HEK293T (cell line): ENCODE data around the gene GTF3C1.

Experiments used
- CTCF ChIA-PET: fragments of 350-600 bp; formaldehyde crosslinking; extraction: SDS; loops from one replicate; lab custom pipeline; 2021; ENCODE audit warnings: antibody characterized with exemption, inconsistent platforms; lab: Yijun Ruan, JAX
- POLR2A ChIA-PET: fragments of 350-600 bp; formaldehyde crosslinking; extraction: SDS; loops from one replicate; lab custom pipeline; 2020; ENCODE audit warnings: antibody characterized with exemption, inconsistent platforms; lab: Yijun Ruan, JAX
- DNase-seq: peaks from one replicate; pipeline ENCODE4 v3.0.0; 2012; ENCODE audit warnings: mixed read lengths; ENCODE audit errors: extremely low spot score
- ARNT ChIP-seq: fragments of 450-650 bp; IDR thresholded peaks from 2 replicates; pipeline ENCODE4 v1.6.1; 2017; ENCODE audit warnings: mild to moderate bottlenecking
- BHLHE40 ChIP-seq: fragments of 450-650 bp; IDR thresholded peaks from 2 replicates; pipeline ENCODE4 v1.6.1; 2016; ENCODE audit warnings: mild to moderate bottlenecking, moderate library complexity, borderline replicate concordance
- CTBP1 ChIP-seq: fragments of 450-650 bp; IDR thresholded peaks from 2 replicates; pipeline ENCODE4 v1.6.1; 2016; ENCODE audit warnings: borderline replicate concordance
- ELF4 ChIP-seq: fragments of 450-650 bp; IDR thresholded peaks from 2 replicates; pipeline ENCODE4 v1.6.1; 2017; ENCODE audit warnings: antibody characterized with exemption
- FOXA1 ChIP-seq: fragments of 450-650 bp; IDR thresholded peaks from 2 replicates; pipeline ENCODE4 v1.6.1; 2016; ENCODE audit warnings: mild to moderate bottlenecking
- FOXK2 ChIP-seq: fragments of 450-650 bp; IDR thresholded peaks from 2 replicates; pipeline ENCODE4 v1.6.1; 2016; ENCODE audit warnings: mild to moderate bottlenecking
- FOXM1 ChIP-seq: fragments of 450-650 bp; IDR thresholded peaks from 2 replicates; pipeline ENCODE4 v1.6.1; 2017; ENCODE audit warnings: mild to moderate bottlenecking, borderline replicate concordance
- HDGF ChIP-seq: fragments of 450-650 bp; IDR thresholded peaks from 2 replicates; pipeline ENCODE4 v1.6.1; 2017; ENCODE audit warnings: antibody characterized with exemption, borderline replicate concordance
- L3MBTL2 ChIP-seq: fragments of 450-650 bp; conservative IDR thresholded peaks from 2 replicates; pipeline ENCODE4 v1.6.1; 2016; ENCODE audit warnings: mild to moderate bottlenecking
- LEF1 ChIP-seq: fragments of 450-650 bp; IDR thresholded peaks from 2 replicates; pipeline ENCODE4 v1.6.1; 2017; ENCODE audit warnings: mild to moderate bottlenecking, borderline replicate concordance
- NFRKB ChIP-seq: fragments of 450-650 bp; IDR thresholded peaks from 2 replicates; pipeline ENCODE4 v1.6.1; 2016; ENCODE audit warnings: mild to moderate bottlenecking, moderate library complexity
- SP1 ChIP-seq: fragments of 450-650 bp; IDR thresholded peaks from 2 replicates; pipeline ENCODE4 v1.6.1; 2017
- SUZ12 ChIP-seq: fragments of 450-650 bp; IDR thresholded peaks from 2 replicates; pipeline ENCODE4 v1.6.1; 2016; ENCODE audit warnings: mild to moderate bottlenecking
- TARDBP ChIP-seq: fragments of 450-650 bp; IDR thresholded peaks from 2 replicates; pipeline ENCODE4 v1.6.1; 2016
- ZNF384 ChIP-seq: fragments of 450-650 bp; IDR thresholded peaks from 2 replicates; pipeline ENCODE4 v1.6.1; 2016
- TF ChIP-seq, protein P1 (sequence below): fragments of 450-650 bp; IDR thresholded peaks from 2 replicates; pipeline ENCODE4 v1.6.1; 2016

The GTF3C1 gene

DNA sequence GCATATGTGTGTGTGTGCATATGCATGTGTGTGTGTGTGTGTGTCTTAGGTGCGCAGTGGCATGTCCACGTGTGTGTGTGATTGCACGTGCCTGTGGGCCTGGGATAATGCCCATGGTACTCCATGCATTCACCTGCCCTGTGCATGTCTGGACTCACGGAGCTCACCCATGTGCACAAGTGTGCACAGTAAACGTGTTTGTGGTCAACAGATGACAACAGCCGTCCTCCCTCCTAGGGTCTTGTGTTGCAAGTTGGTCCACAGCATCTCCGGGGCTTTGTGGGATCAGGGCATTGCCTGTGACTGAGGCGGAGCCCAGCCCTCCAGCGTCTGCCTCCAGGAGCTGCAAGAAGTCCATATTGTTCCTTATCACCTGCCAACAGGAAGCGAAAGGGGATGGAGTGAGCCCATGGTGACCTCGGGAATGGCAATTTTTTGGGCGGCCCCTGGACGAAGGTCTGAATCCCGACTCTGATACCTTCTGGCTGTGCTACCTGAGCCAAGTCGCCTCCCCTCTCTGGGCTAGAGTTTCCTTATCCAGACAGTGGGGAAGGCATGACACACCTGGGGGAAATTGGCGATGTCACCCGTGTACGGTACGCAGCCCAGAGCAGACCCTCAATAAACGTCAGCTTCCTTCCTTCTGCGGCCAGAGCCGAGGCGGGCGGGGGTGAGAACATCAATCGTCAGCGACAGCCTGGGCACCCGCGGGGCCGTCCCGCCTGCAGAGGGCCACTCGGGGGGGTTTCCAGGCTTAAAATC is 100.1 kb downstream of the GTF3C1 start:
- DNase-seq: no peak
- CTCF ChIA-PET: no interaction called here
- TF ChIP-seq FOXK2: no peak
- TF ChIP-seq CTBP1: no peak
- TF ChIP-seq NFRKB: no peak
- TF ChIP-seq ELF4: no peak
- no peak for TF ChIP-seq SP1
- TF ChIP-seq BHLHE40: no peak
- no peak for TF ChIP-seq FOXA1
- TF ChIP-seq FOXM1: no peak
- no peak for TF ChIP-seq TARDBP
- POLR2A ChIA-PET: no interaction called here

- POLR2A ChIA-PET: no interaction called here
Observed at GRCh38 chr16:27448532-27449433, 100.9 kb downstream of the GTF3C1 start.

DNA sequence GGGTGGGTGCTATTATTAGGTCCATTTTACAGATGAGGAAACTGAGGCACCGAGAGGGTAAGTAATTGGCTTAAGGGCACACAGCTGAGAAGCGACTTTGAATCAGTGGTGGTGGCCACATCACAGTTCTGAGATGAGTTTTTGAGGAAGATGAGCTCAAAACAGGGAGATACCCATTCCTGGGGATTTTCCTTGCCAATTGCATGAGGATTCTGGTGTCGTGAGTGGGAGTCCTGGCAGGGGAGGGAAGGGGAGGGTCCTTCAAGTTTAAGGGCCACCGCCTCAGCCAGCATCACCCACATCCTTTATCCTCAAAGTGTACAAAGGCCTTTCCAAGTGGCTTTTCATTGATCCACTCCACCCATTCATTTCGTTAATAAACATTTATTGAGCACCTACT is 102.4 kb downstream of the GTF3C1 start:
- POLR2A ChIA-PET: no interaction called here
- no peak for DNase-seq
- TF ChIP-seq FOXK2 (no peak), TARDBP (no peak), ZNF384 (no peak), SUZ12 (no peak), FOXA1 (no peak), FOXM1 (no peak), LEF1 (no peak), NFRKB (no peak), ELF4 (no peak), SP1 (no peak), CTBP1 (no peak), HDGF (no peak), L3MBTL2 (no peak), ARNT (no peak), BHLHE40 (no peak)
- TF ChIP-seq, protein P1, sequence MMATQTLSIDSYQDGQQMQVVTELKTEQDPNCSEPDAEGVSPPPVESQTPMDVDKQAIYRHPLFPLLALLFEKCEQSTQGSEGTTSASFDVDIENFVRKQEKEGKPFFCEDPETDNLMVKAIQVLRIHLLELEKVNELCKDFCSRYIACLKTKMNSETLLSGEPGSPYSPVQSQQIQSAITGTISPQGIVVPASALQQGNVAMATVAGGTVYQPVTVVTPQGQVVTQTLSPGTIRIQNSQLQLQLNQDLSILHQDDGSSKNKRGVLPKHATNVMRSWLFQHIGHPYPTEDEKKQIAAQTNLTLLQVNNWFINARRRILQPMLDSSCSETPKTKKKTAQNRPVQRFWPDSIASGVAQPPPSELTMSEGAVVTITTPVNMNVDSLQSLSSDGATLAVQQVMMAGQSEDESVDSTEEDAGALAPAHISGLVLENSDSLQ: no peak
- CTCF ChIA-PET: no interaction called here

More at GRCh38 chr16:27448532-27449433, 100.9 kb downstream of the GTF3C1 start:
- CTCF ChIA-PET: no interaction called here
- no peak for TF ChIP-seq SUZ12
- TF ChIP-seq SP1: no peak
- no peak for TF ChIP-seq ARNT
- TF ChIP-seq ZNF384: no peak
- no peak for TF ChIP-seq NFRKB
- no peak for TF ChIP-seq LEF1
- no peak for TF ChIP-seq TARDBP
- no peak for TF ChIP-seq CTBP1
- no peak for TF ChIP-seq L3MBTL2
- no peak for TF ChIP-seq ELF4
- TF ChIP-seq BHLHE40: no peak
- TF ChIP-seq HDGF: no peak
- no peak for TF ChIP-seq FOXA1
- DNase-seq: no peak

- POLR2A ChIA-PET: no interaction called here
- no peak for DNase-seq
- CTCF ChIA-PET: no interaction called here
- no peak for TF ChIP-seq FOXM1
- no peak for TF ChIP-seq ZNF384
- TF ChIP-seq ELF4: no peak
- no peak for TF ChIP-seq FOXK2
- no peak for TF ChIP-seq FOXA1
Observed at GRCh38 chr16:27446721-27447120, 103.0 kb downstream of the GTF3C1 start.

DNA sequence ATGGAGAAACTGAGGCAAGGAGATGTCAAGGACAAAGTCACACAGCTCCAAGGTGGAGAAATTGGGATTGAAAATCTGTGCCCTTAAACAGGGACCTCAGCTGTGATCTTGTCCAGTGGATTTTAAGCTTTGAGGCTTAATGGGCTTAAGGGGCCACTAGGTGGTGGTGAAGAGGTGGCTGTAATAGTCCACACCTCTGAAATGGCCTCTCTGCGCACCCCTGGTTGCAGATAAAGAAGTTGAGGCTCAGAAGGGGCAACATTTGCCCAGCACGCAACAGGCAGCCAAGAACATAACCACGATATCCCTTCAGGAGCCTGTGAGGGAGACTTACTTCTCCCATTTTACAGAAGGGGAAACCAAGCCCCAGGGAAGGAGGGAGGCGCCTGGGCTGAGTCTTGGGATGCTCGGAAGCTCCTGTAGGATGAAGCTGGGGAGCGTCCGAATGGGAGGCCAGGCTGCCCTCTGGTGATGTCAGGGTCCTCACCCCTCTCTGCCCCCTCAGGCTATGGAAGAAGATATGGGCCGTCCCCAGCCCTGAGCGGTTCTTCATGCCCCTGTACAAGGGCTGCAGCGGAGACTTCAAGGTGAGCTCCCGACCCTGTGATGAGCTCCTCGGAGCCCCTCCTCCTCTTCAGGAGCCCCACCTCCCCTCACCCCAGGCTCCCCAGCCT is 104.1 kb downstream of the GTF3C1 start:
- TF ChIP-seq L3MBTL2 (no peak), SUZ12 (no peak), ELF4 (no peak), FOXA1 (no peak), CTBP1 (no peak), FOXM1 (no peak), ARNT (no peak)
- TF ChIP-seq, protein P1: no peak
- CTCF ChIA-PET: no interaction called here
- POLR2A ChIA-PET: no interaction called here
- DNase-seq: no peak

DNA sequence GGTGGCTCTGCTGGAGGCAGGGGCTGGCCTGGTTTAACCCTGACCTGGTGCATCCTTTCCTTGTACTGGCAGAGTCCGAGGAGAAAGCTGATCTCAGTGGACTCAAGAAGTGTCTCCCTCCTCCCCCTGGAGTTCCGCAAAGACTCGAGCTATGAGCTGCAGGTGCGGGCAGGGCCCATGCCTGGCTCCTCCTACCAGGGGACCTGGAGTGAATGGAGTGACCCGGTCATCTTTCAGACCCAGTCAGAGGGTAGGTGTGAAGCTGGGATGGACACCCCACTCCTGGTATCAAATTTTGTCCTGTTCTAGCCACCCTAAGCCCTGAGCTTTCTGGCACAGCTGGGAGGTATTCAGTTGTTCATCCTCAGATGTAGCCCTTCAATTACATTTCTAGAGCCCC is 105.2 kb downstream of the GTF3C1 start:
- POLR2A ChIA-PET: no interaction called here
- TF ChIP-seq TARDBP (no peak), FOXK2 (no peak)
- no peak for DNase-seq
- CTCF ChIA-PET: no interaction called here
